H9 (cell line): ENCODE results near the gene COPG1. TPM values are rescaled to one million over a fixed set of nuclear protein-coding genes. Genes with fewer than 3 reads are reported as not detected.

ENCODE experiments used
- DNase-seq: peaks from one replicate; pipeline ENCODE4 v3.0.0-alpha.2; 2017
- H2AFZ ChIP-seq: one replicate; pipeline ENCODE4 v1.6.1; 2013; ENCODE audit warnings: mild to moderate bottlenecking, low read length, control low read depth, moderate library complexity
- H2AK5ac ChIP-seq: 2 replicates; pipeline ENCODE4 v1.6.1; 2013; ENCODE audit warnings: low read length, control low read depth, mixed read lengths; ENCODE audit not compliant: insufficient read length
- H2BK120ac ChIP-seq: one replicate; pipeline ENCODE4 v1.6.1; 2013; ENCODE audit warnings: low read depth, mild to moderate bottlenecking, low read length, control low read depth, inconsistent platforms; ENCODE audit not compliant: poor library complexity, severe bottlenecking
- H2BK12ac ChIP-seq: 2 replicates; pipeline ENCODE4 v1.6.1; 2013; ENCODE audit warnings: low read length, control low read depth, mixed read lengths, low read depth; ENCODE audit not compliant: insufficient read length
- H2BK15ac ChIP-seq: 2 replicates; pipeline ENCODE4 v1.6.1; 2013; ENCODE audit warnings: low read depth, low read length, control low read depth
- H2BK20ac ChIP-seq: one replicate; pipeline ENCODE4 v1.6.1; 2013; ENCODE audit warnings: low read depth, mild to moderate bottlenecking, low read length, control low read depth, inconsistent platforms; ENCODE audit not compliant: poor library complexity, severe bottlenecking
- H2BK5ac ChIP-seq: 2 replicates; pipeline ENCODE4 v1.6.1; 2013; ENCODE audit warnings: low read length, control low read depth, mixed read lengths; ENCODE audit not compliant: insufficient read length
- H3K14ac ChIP-seq: 2 replicates; pipeline ENCODE4 v1.6.1; 2013; ENCODE audit warnings: low read length, control low read depth; ENCODE audit not compliant: insufficient read depth
- H3K18ac ChIP-seq: 2 replicates; pipeline ENCODE4 v1.6.1; 2013; ENCODE audit warnings: low read depth, mild to moderate bottlenecking, mixed read lengths, low read length, control low read depth; ENCODE audit not compliant: insufficient read length
- H3K23ac ChIP-seq: 2 replicates; pipeline ENCODE4 v1.6.1; 2013; ENCODE audit warnings: low read length, control low read depth, mixed read lengths, low read depth; ENCODE audit not compliant: insufficient read length
- H3K23me2 ChIP-seq: 2 replicates; pipeline ENCODE4 v1.6.1; 2013; ENCODE audit warnings: low read depth, mild to moderate bottlenecking, mixed read lengths, low read length, control low read depth; ENCODE audit not compliant: insufficient read length, poor library complexity, severe bottlenecking
- H3K27ac ChIP-seq: 2 replicates; pipeline ENCODE4 v1.5.1; 2013; ENCODE audit warnings: low read length, control low read depth, mixed read lengths, low read depth; ENCODE audit not compliant: insufficient read length
- H3K27me3 ChIP-seq: 2 replicates; pipeline ENCODE4 v1.6.1; 2013; ENCODE audit warnings: low read length, control low read depth, inconsistent platforms; ENCODE audit not compliant: insufficient read depth
- H3K4ac ChIP-seq: 2 replicates; pipeline ENCODE4 v1.6.1; 2013; ENCODE audit warnings: low read depth, mild to moderate bottlenecking, control low read depth, inconsistent platforms, low read length, moderate library complexity
- H3K4me1 ChIP-seq: 2 replicates; pipeline ENCODE4 v1.6.1; 2013; ENCODE audit warnings: low read length, control low read depth, inconsistent platforms; ENCODE audit not compliant: insufficient read depth
- H3K4me2 ChIP-seq: 2 replicates; pipeline ENCODE4 v1.6.1; 2013; ENCODE audit warnings: low read length, control low read depth, mixed read lengths; ENCODE audit not compliant: insufficient read length, insufficient read depth
- H3K56ac ChIP-seq: 2 replicates; pipeline ENCODE4 v1.6.1; 2013; ENCODE audit warnings: low read depth, mild to moderate bottlenecking, mixed read lengths, low read length, control low read depth; ENCODE audit not compliant: insufficient read length
- H3K79me1 ChIP-seq: 2 replicates; pipeline ENCODE4 v1.6.1; 2013; ENCODE audit warnings: low read depth, mild to moderate bottlenecking, moderate library complexity, low read length, control low read depth, inconsistent platforms; ENCODE audit not compliant: insufficient read depth, poor library complexity, severe bottlenecking
- H3K79me2 ChIP-seq: 2 replicates; pipeline ENCODE4 v1.6.1; 2013; ENCODE audit warnings: low read length, control low read depth, inconsistent platforms; ENCODE audit not compliant: insufficient read depth
- H3K9ac ChIP-seq: 2 replicates; pipeline ENCODE4 v1.6.1; 2013; ENCODE audit warnings: low read length, control low read depth, mixed read lengths; ENCODE audit not compliant: insufficient read length; ENCODE audit errors: extremely low read depth
- H3K9me3 ChIP-seq: one replicate; pipeline ENCODE4 v1.6.1; 2013; ENCODE audit warnings: low read depth, low read length, inconsistent platforms; ENCODE audit not compliant: control insufficient read depth
- H3T11ph ChIP-seq: one replicate; pipeline ENCODE4 v1.6.1; 2013; ENCODE audit warnings: mild to moderate bottlenecking, low read length, control low read depth, inconsistent platforms
- H4K20me1 ChIP-seq: one replicate; pipeline ENCODE4 v1.6.1; 2013; ENCODE audit not compliant: control insufficient read depth, insufficient read length, insufficient read depth
- H4K5ac ChIP-seq: 2 replicates; pipeline ENCODE4 v1.6.1; 2013; ENCODE audit warnings: low read depth, mild to moderate bottlenecking, mixed read lengths, low read length, control low read depth; ENCODE audit not compliant: insufficient read length
- H4K8ac ChIP-seq: replicated peaks from 2 replicates; pipeline ENCODE4 v1.6.1; 2013; ENCODE audit warnings: low read length, control low read depth, mixed read lengths, low read depth; ENCODE audit not compliant: insufficient read length
- H4K91ac ChIP-seq: 2 replicates; pipeline ENCODE4 v1.6.1; 2013; ENCODE audit warnings: low read depth, mild to moderate bottlenecking, moderate library complexity, mixed read lengths, low read length, control low read depth; ENCODE audit not compliant: insufficient read length
- H3K27ac Mint-ChIP-seq, 3 experiments: 2 replicates in 2 of 3; 3 replicates in 1 of 3; pipeline ENCODE4 v1.8.0; 2020 to 2021; ENCODE audit warnings: mixed read lengths in 3 of 3, mild to moderate bottlenecking in 1 of 3, moderate library complexity in 1 of 3
- H3K27me3 Mint-ChIP-seq: 2 replicates; pipeline ENCODE4 v1.8.0; 2021; ENCODE audit warnings: low read depth, mild to moderate bottlenecking, moderate library complexity, mixed read lengths
- H3K36me3 Mint-ChIP-seq, 3 experiments: 2 replicates in 2 of 3; 3 replicates in 1 of 3; pipeline ENCODE4 v1.8.0; 2020 to 2021; ENCODE audit warnings: low read depth in 3 of 3, mixed read lengths in 3 of 3; ENCODE audit not compliant: insufficient read depth in 1 of 3
- H3K4me1 Mint-ChIP-seq, 2 experiments: 2 replicates each; pipeline ENCODE4 v1.8.0; 2020; ENCODE audit warnings: mixed read lengths in 2 of 2
- H3K4me3 Mint-ChIP-seq, 2 experiments: 2 replicates in 1 of 2; 3 replicates in 1 of 2; pipeline ENCODE4 v1.8.0; 2020 to 2021; ENCODE audit warnings: mild to moderate bottlenecking in 2 of 2, mixed read lengths in 2 of 2, moderate library complexity in 1 of 2
- H3K9me3 Mint-ChIP-seq, 2 experiments: 2 replicates in 1 of 2; 3 replicates in 1 of 2; pipeline ENCODE4 v1.8.0; 2020; ENCODE audit warnings: mild to moderate bottlenecking in 2 of 2, mixed read lengths in 2 of 2, moderate library complexity in 1 of 2
- CTCF ChIP-seq: fragments of 200-600 bp; sonication (generic); conservative IDR thresholded peaks from 3 replicates; pipeline ENCODE4 v1.8.0; 2021; ENCODE audit warnings: antibody characterized with exemption, mild to moderate bottlenecking
- WGBS: extraction: QIAGEN DNeasy Blood & Tissue Kit; methylation state at CpG from one replicate; pipeline ENCODE4 v1.1.7; 2013; ENCODE audit warnings: missing lambda C conversion rate, low lambda C conversion rate, mixed read lengths; ENCODE audit not compliant: insufficient read length; ENCODE audit errors: extremely low coverage; 5-methylcytosine and 5-hydroxymethylcytosine counted together
- total RNA-seq: library from RNA; stranded (reverse); gene quantifications from 2 replicates; pipeline ENCODE4 v1.2.1, GENCODE V29; 2021

Gene COPG1
- total RNA-seq, 1 experiment from 2014 or later: 147 TPM

GRCh38 chr3:129317014-129317771 is 67.8 kb downstream of the COPG1 start:
- H2BK5ac ChIP-seq: no peak overlapping the region
- Mint-ChIP-seq H3K9me3 (no peaks in the 10 kb centered on the region; a peak in 1 of 5 replicates), H3K4me3 (peak overlapping the region; percentile 75 to 90; a peak in 4 of 5 replicates), H3K27me3 (peaks cover 3% of the 10 kb centered on the region; the same call in 1 of the 2 replicates), H3K4me1 (peaks cover 10 to 11% of the 10 kb centered on the region in 2 experiments), H3K27ac (no peak overlapping the region; a peak in 1 of 7 replicates), H3K36me3 (peaks cover 3 to 14% (median 9%) of the 10 kb centered on the region in 3 experiments; a peak in 5 of 7 replicates)
- H3T11ph ChIP-seq: no peak overlapping the region
- TF ChIP-seq CTCF: no peak
- no peaks in the 10 kb centered on the region for H3K79me1 ChIP-seq
- H3K4ac ChIP-seq: no peak overlapping the region
- H3K4me1 ChIP-seq: no peaks in the 10 kb centered on the region
- no peak overlapping the region for H2BK12ac ChIP-seq
- H3K9me3 ChIP-seq: no peaks in the 10 kb centered on the region
- H3K56ac ChIP-seq: no peak overlapping the region
- H3K18ac ChIP-seq: no peak overlapping the region
- H2BK120ac ChIP-seq: no peak overlapping the region
- no peak for DNase-seq
- H4K5ac ChIP-seq: no peak overlapping the region
- no peak overlapping the region for H3K9ac ChIP-seq
- H2BK15ac ChIP-seq: no peak overlapping the region
- peak overlapping the region; percentile 30 for H3K4me2 ChIP-seq
- H2BK20ac ChIP-seq: no peak overlapping the region
- H2AK5ac ChIP-seq: no peak overlapping the region
- no peak overlapping the region for H4K91ac ChIP-seq
- peaks cover 4% of the 10 kb centered on the region for H3K23me2 ChIP-seq
- no CpG with 5 or more reads among the region's 15 CpGs for WGBS
- no peak overlapping the region for H3K27ac ChIP-seq
- H3K23ac ChIP-seq: no peak overlapping the region
- H4K20me1 ChIP-seq: no peaks in the 10 kb centered on the region
- H4K8ac ChIP-seq: no peak overlapping the region
- no peak overlapping the region for H2AFZ ChIP-seq
- H3K14ac ChIP-seq: 0 out of 2 replicates have a peak overlapping the region, but pooled peaks have one; percentile 13
- H3K79me2 ChIP-seq: no peaks in the 10 kb centered on the region
- H3K27me3 ChIP-seq: no peaks in the 10 kb centered on the region
